HG03045 (cell line): ENCODE measurements around the gene PIN1.
"Not testable (repeated sequence)": the region's sequence is repeated elsewhere in the genome, so short reads cannot be mapped to it uniquely, and the experiment has no call there.

Source experiments
- ATAC-seq: cut with Tn5 transposase; IDR thresholded peaks from one replicate; pipeline ENCODE4 v1.9.1; 2021; ENCODE audit warnings: mild to moderate bottlenecking, moderate library complexity; ENCODE audit not compliant: unreplicated experiment

PIN1 gene

DNA sequence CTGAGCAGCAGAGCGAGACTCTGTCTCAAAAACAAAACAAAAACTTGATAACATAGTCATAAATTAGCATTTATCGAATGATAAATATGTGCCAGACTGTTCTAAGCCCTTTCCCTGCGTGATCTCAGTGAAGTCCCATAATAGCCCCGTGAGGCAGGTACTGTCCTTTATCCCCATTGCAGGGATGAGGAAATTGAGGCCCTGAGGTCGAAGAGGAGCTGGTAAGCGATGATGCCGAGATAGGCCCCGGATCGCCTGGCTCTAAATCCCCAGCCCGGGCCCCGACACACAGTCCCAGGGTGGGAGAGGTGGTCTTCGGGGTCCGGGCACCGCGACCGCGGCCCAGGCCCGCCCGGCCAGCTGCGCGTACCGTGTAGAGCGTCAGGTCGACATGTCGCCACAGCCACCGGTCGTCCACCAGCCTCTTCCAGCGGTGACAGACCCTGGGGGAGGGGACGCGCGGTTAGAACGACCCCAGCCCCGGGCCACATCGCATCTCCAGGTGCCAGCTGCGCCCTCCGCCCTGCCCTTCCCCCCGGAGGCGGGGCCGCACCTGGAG, 16.9 kb upstream of the PIN1 start:
- ATAC-seq: peak; percentile 8

DNA sequence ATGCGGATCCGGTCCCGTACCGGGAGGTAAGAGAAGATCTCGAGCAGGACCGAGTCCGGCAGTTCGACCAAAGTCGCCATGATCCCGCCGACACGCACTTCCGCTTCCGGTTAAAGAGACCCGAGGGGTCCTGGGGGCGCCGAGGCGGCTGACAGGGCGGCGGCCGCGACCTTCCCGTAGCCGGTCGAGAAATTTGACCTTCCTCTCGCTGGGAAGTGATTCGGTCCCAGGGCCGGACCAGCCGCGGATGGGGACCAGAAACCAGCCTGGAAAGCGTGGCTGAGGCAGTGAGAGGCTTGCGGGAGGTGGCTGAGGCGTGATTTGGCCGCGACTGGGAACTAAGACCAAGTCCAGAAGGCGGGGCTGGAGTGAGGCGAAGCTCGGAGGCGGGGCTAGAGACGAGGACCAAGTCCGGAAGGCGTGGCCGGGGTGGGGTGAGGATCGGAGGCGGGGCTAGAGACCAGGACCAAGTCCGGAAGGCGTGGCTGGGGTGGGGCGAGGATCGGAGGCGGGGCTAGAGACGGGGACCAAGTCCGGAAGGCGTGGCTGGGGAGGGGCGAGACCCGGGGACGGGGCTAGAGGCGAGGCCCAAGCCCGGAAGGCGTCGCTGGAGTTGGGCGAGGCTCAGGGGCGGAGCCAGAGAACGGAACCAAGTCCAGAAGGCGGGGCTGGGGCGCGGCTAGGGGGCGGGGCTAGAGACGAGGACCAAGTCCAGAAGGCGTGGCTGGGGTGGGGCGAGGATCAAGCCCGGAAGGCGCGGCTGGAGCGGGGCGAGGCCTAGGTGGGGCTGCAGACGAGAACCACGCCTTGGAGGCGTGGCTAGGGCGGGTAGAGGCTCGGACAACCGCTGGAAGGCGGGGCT, 16.2 kb upstream of the PIN1 start, which contains the start of gene FBXL12:
Gene FBXL12, minus strand, starts transcription at position 346 of the 862 bp plus-strand sequence. Its CDS starts 266 bp downstream, at position 80.
- ATAC-seq: peak; percentile 87

DNA sequence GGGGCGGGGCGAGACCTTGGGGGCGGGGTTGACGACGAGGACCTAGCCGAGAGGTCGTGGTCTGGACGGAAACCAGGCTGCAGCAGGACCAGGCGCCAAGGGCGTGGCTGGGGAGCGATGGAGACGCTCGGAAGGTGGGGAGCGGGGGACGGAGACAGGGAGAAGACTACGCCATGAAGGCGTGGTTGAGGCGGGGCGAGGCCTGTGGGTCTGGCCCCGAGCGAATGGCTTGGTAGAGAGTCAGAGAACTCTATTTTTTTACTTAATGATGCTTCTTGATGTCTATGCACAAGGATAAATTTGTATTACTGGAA, 15.6 kb upstream of the PIN1 start:
- ATAC-seq: no peak

DNA sequence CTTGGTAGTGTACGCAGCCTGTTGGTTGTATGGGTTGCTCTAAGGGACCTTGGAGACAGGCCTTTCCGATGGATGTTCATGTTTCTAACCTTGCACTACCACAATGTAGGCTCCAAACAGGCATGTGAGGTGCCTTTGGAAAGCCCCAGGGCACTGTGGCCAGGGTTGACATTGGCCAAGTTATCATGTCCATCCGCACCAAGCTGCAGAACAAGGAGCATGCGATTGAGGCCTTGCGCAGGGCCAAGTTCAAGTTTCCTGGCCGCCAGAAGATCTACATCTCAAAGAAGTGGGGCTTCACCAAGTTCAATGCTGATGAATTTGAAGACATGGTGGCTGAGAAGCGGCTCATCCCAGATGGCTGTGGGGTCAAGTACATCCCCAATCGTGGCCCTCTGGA, 15.1 kb upstream of the PIN1 start:
- ATAC-seq: not testable (repeated sequence)

DNA sequence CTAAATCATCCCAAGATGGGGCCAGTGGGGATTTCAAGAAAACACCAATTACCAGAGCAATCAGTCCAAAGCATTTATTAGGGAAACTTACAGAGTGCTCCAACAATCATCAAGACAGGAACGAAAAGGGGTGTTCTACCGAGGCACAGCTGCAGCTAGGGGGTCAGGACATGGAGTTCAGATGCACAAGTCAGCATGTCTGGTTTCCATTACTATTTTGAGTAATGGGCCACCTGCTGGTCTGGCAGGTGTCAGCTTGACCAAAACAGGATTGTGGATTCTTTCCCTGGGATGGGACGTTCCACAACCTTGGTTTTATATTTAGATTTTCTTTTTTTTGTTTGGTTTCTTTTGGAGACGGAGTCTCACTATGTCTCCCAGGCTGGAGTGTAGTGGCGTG, 11.3 kb upstream of the PIN1 start:
- no peak for ATAC-seq

DNA sequence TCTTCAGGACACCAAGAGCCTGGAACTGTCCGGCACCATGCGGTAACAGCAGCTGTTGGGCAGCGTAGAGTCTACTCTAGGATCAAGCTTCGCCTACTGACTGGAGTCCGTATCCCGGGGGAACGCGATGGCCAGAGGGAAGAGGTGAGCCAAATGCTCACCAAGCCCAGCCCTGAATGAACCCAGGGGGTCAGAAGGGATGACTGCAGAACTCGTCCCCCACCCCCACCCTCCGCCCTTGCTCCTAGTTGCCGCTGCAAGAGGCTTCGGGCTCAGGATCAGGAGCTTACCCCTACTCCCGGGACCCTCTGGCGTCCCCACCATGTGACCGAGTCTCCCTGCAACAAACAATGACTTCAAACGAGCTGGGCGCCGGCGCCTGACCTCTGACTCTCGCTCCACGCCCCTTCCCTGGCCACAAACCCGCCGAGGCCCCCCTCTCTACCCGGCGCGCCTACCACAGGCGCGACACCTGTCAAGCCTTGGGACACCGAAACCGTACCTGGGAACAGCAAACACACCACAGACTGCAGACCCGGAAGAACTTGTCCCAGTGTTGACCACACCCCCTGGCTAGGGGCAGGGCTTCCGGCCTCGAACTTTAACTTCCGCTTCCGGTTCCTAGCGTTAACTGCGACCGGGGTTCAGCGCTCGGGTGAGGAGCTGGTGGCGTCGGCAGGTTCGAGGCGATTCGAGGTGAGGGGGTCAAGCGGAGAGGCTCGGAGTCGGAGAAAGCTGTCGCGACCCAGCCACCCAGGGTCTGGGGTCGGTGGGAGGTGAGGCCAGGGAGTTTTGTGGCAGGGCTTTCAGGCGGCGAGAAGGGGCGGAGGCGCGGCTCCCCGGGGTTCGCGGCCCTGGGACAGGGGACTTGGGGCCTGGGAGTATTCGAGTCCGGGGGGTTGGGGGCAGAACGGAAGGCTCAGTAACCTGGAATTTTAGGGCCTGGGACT, 7.6 kb upstream of the PIN1 start, which contains the start of gene UBL5:
Gene UBL5, plus strand, starts transcription at position 630 of the 950 bp plus-strand sequence. CDS start 420 bp downstream, outside the sequence.
- ATAC-seq: peak; percentile 90

DNA sequence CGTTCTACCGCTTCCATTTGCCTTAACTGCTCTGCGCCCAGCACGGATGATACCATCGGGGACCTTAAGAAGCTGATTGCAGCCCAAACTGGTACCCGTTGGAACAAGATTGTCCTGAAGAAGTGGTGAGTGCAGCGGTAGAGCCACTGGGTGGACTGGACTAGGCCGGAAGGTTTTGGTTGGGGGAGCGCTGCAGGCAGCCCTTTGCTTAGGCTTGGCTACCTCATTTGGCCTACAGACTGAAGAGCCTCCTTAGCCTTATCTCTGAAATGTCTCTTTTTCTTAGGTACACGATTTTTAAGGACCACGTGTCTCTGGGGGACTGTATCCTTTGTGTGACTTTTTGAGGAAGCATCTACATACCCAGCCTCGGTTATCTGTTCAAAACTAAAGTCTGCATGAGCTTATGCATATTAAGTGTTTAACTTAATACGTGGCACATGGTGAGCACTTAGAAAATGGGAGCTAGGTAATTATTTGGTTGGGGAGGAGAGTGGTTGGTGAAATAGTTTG, 6.5 kb upstream of the PIN1 start:
- ATAC-seq: no peak

DNA sequence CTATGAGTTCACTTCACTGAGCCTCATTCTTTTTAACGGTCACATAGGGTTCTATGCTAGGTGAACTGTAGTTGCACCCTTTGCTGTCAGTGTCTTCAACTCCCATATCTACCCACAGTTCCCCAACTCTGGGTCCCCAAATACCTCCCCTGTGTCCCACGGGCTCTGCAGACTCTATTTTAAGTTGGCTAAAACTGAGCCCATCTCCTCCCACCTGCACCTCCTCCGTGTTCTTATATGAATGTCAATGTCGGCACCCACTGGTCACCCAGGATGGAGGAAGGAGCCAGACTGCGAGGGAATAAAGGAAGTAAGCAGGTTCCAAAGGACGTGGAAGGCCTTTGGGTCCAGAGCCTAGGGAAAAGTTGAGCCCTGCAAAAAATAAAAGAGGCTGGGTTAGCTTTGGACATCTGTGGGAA, 802 bp upstream of the PIN1 start:
- ATAC-seq: no peak

DNA sequence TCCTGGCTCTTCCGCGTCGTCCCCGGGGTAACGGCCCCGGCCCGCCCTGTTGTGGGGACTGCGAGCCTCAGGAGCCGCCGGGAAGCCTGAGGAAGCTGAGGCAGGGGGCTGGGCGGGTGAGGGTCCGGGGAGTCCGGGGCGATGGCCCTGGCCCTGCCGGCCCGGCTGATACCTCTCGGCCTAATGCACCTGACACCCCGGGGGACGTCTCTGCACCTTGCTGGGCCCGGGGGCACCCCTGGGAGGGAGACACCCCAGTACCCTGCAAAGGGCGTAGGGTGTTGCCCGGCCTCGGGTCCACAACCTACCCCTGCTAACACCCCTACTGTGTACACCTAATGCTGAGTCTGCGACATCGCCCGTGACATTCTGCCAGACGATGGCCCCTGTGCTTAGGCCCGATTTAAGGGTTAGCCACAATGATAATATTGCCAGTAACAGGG, 410 bp downstream of the PIN1 start:
- peak; percentile 16 for ATAC-seq

DNA sequence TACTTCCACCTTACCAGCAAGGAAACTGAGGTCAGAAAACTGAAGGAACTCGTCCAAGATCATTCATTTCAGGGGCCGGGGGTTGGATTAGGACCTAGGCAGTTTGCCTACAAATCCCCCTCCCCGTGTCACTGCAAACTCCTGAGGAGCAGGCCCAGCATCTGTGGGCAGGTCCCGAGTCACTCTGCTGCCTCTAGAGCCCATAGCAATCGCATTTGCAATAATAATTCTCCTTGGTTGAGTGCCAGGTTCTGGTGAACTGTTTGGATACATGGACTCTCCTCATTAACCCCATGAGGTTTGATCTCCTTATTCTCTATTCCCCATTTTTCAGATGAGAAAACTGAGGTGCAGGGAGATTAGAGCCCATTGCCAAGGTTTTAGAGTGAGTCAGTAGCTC, 903 bp downstream of the PIN1 start:
- no peak for ATAC-seq

DNA sequence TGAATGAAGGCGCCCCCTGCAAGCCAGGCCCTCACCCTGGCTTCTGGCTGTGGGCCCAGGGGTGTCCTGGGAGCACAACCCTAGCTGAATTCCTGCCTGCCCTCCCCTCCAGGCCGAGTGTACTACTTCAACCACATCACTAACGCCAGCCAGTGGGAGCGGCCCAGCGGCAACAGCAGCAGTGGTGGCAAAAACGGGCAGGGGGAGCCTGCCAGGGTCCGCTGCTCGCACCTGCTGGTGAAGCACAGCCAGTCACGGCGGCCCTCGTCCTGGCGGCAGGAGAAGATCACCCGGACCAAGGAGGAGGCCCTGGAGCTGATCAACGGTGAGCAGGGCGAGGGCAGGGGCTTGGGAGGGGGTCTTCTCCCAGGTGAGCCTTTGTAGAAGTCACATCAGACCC, 3.2 kb downstream of the PIN1 start:
- ATAC-seq: no peak

DNA sequence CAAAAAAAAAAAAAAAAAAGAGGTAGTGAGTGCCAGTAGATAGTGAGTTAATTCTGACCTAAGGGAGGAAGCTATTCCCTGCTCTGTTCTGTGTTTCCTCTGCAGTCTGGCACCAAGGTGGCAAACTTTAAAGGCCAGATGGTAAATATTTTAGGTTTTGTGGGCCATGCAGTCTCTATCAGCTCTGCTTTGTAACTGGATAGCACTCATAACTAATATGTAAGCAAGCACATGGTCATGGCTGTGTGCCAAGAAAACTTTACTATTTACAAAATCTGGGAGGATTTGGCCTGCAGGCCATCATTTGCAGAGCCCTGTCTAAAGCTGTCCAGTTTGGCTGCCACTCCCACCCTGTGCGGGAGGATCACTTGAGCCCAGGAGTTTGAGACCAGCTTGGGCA, 4.3 kb downstream of the PIN1 start:
- ATAC-seq: no peak

DNA sequence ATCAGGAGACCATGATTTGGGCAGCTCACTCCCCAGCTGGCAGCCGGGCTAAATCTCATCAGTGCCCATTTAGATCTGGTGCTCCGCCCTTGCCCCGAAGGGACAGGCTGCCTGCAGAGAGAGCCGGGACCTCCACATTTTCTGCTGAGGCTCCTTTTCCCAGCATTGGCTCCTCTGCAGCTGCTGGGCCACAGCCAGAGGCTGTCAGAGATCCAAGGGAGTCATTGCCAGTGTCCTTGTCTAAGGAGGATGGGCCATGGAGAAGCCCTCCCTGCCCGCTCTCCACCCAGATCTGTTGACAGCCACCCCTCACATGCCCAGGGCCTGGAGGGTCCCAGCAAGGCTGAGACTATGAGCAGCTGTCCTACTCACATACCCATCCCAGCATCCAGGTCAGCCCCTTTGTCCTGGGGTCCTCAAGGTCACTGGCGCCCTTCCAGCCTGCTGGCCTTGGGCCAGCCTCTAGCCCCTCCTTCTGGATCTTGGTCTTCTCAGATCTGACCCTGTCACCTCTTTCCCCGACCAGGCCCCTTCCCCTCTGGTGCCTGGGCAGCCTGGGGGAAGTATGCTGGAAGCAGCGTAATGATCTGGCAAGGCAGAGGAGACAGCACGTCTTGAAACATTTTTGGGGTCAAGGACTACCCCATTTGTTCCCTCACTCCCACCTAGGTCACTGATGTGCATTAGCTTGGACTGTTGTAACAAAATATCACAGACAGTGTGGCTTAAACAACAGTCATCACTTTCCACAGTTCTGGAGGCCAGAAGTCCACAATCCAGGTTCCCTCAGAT, 7.9 kb downstream of the PIN1 start:
- no peak for ATAC-seq

DNA sequence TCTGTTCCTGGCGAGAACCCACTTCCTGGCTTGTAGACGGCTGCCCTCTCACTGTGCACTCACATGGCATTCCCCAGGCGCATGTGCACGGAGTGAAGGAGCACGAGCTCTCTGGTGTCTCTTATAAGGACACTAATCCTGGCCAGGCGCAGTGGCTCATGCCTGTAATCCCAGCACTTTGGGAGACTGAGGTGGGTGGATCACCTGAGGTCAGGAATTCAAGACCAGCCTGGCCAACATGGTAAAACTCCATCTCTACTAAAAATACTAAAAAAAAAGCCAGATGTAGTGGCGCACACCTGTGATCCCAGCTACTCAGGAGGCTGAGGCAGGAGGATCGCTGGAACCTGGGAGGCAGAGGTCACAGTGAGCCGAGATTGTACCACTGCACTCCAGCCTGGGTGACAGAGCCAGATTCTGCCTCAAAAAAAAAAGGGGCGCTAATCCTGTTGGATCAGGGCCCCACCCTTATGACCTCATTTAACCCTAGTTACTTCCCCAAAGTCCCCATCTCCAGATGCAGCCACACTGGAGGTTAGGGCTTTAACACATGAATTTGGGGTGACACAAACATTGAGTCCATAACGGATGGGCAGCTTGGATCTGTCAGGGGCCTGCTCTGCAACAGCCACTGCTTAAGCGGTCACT, 8.6 kb downstream of the PIN1 start:
- ATAC-seq: not testable (repeated sequence)

DNA sequence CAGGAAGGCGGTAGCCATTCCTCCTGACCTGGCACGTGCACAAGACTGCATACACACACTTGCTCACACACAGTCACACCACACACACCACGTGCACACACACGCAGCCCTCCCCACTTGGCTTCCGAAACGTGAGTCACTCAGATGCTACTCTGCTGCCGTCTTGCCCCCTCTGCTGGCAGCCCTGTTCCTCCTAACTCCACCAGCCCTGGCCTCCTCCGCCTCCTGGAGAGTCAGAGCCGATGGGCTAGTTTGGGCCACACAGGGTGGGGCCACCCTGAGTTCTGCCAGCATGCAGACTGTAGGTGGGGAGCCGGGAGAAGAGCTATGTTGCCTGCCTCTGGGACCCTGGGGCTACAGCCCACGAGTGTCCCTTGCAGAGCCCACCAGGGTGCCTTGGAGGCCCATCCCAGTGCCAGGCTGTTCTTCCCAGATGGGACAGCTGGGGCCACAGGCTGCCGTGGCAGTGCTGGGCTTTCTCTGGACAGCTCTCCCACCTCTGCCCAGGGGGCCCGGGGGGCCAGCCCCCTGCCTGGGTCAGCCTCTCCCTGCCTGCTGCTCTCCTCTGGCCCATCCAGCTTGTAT, 12.1 kb downstream of the PIN1 start:
- ATAC-seq: no peak

DNA sequence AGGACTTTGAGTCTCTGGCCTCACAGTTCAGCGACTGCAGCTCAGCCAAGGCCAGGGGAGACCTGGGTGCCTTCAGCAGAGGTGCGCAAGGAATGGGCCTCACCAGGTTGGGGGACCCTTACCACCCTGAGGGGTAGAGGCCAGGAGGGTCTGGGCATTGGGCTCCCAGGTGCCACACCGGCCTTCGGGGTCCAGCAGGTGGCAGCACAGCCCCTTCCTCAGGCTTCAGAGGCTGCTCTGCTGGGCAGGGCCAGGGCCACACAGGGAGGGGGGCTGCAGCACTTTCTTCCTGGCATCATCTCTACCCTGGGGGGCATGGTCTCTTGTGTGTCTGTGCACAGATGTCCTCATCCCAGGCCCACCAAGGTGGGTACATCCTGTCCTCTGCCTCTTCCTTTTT, 12.9 kb downstream of the PIN1 start:
- ATAC-seq: no peak

DNA sequence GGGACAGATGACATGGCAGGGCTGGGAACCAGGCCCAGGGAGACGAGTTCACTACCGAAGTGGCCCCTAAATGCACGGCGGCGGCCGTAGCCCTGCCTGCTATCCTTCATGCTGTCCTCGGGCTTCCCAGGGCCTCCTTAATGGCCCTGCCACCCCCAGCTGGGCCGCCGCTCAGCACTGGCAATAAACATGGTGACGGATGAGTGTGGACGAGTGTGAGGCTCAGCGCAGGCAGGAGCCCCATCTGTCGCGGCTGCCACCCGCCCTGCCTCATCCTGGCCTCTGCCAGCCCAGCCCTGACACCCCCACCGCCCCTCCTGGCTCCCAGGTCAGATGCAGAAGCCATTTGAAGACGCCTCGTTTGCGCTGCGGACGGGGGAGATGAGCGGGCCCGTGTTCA, 13.6 kb downstream of the PIN1 start:
- ATAC-seq: no peak

DNA sequence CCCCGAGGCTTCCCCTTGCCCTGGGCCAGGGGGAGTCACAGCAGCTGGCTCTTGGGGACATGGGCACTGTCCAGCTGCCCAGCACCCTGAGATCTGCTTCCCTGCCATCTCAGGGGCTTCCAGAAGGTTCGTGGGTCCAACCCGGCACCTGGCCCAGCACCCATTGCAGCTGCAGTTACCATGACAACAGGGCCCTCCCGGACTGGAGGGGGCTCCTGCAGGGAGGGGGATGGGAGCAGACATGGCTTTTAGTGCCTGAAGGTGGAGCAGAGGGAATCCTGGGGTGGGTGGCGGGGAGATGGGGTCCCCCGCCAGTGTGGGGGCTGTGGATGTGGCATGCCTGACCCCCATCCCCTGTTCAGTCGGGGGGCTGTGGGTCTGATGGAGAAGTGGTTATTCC, 14.7 kb downstream of the PIN1 start:
- ATAC-seq: no peak

DNA sequence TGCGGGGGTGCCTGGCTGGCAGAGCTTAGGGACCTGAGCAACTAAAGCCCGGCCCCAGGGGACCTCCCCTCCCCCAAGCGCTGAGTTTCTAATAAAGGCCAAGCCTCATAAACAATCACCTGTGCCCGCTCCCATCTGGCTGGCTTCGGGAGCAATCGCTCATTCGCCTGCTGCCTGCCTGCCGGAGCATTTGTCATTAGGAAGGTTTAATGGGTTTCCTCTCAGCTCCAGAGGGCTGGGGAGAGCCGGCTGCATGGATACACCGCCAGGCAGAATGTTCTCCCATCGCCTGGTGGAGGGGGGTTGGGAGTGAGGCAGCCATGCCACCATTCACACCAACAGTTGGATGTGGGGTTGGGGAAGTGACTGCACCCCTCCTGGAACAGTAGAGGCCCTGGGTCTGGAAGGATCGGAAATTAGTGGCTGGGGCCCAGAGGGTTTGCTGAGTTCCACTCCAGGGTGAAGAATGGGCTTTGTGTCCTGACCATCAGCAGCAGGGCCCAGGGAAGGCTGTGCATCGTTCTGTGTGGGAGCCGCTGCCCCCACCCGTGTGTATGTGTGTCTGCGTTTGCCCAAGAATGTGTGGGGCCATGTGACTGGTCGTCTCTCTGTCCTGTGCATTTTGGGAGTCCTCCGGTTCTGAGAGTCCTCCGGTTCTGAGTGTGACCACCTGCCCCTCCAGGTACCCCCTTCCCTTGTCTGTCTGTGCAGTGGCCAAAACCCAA, 15.3 kb downstream of the PIN1 start:
- ATAC-seq: no peak
